WTC11 (cell line): ENCODE measurements around the gene TMEM38B. TPM values are rescaled to one million over a fixed set of nuclear protein-coding genes. Genes with fewer than 3 reads are reported as not detected.

ENCODE experiments used
- ATAC-seq: fragments of 200-7000 bp; cut with Tn5 transposase; 2 replicates; pipeline ENCODE4 v1.10.0; 2021; ENCODE audit warnings: mild to moderate bottlenecking, moderate library complexity
- CTCF ChIA-PET: fragments of 300-600 bp; sonication (Branson Sonifier 250); formaldehyde crosslinking; loops from one replicate; lab custom pipeline; 2021; ENCODE audit warnings: antibody characterized with exemption; lab: Charles Lee
- POLR2A ChIA-PET: fragments of 350-600 bp; sonication (Branson Sonifier 250); formaldehyde crosslinking; loops from one replicate; lab custom pipeline; 2021; ENCODE audit warnings: antibody characterized with exemption; lab: Charles Lee
- DNase-seq: peaks from one replicate; pipeline ENCODE4 v3.0.0; 2021; ENCODE audit warnings: low spot score
- H3K27ac Mint-ChIP-seq: 2 replicates; pipeline ENCODE4 v1.8.0; 2021; ENCODE audit warnings: mixed read lengths
- H3K27me3 Mint-ChIP-seq: 2 replicates; pipeline ENCODE4 v1.8.0; 2021; ENCODE audit warnings: low read depth, mild to moderate bottlenecking, moderate library complexity, mixed read lengths
- H3K36me3 Mint-ChIP-seq: 2 replicates; pipeline ENCODE4 v1.8.0; 2021; ENCODE audit warnings: mixed read lengths
- H3K4me1 Mint-ChIP-seq: 2 replicates; pipeline ENCODE4 v1.8.0; 2022; ENCODE audit warnings: mixed read lengths
- H3K4me3 Mint-ChIP-seq: 2 replicates; pipeline ENCODE4 v1.8.0; 2021; ENCODE audit warnings: mild to moderate bottlenecking, moderate library complexity, mixed read lengths
- H3K9me3 Mint-ChIP-seq: 2 replicates; pipeline ENCODE4 v1.8.0; 2021; ENCODE audit warnings: mixed read lengths
- ATF1 ChIP-seq: sonication (generic); formaldehyde crosslinking; IDR thresholded peaks from 2 replicates; pipeline ENCODE4 v1.8.1; 2023; ENCODE audit warnings: mild to moderate bottlenecking, moderate library complexity, missing genetic modification reagents
- ATF3 ChIP-seq: sonication (generic); formaldehyde crosslinking; conservative IDR thresholded peaks from 2 replicates; pipeline ENCODE4 v1.8.1; 2022; ENCODE audit warnings: mild to moderate bottlenecking, missing genetic modification reagents
- CBFB ChIP-seq: sonication (generic); formaldehyde crosslinking; IDR thresholded peaks from 2 replicates; pipeline ENCODE4 v1.8.1; 2022; ENCODE audit warnings: mild to moderate bottlenecking, low read depth, missing genetic modification reagents
- CREM ChIP-seq: sonication (generic); formaldehyde crosslinking; IDR thresholded peaks from 2 replicates; pipeline ENCODE4 v1.8.1; 2022; ENCODE audit warnings: mild to moderate bottlenecking, missing genetic modification reagents, moderate library complexity
- ESRRA ChIP-seq: sonication (generic); formaldehyde crosslinking; IDR thresholded peaks from 2 replicates; pipeline ENCODE4 v1.8.1; 2022; ENCODE audit warnings: mild to moderate bottlenecking, missing genetic modification reagents, borderline replicate concordance
- FOXP1 ChIP-seq: sonication (generic); formaldehyde crosslinking; IDR thresholded peaks from 2 replicates; pipeline ENCODE4 v1.8.0; 2022; ENCODE audit warnings: missing genetic modification reagents, mild to moderate bottlenecking, moderate library complexity, borderline replicate concordance
- GRHL2 ChIP-seq: fragments of 250-450 bp; sonication (Bioruptor Pico); IDR thresholded peaks from 2 replicates; pipeline ENCODE4 v1.8.0; 2022; ENCODE audit warnings: mild to moderate bottlenecking, moderate library complexity; ENCODE audit not compliant: insufficient replicate concordance, severe bottlenecking
- HMGA2 ChIP-seq: fragments of 250-450 bp; sonication (Bioruptor Pico); IDR thresholded peaks from 2 replicates; pipeline ENCODE4 v1.4.0; 2021; ENCODE audit warnings: mild to moderate bottlenecking, moderate library complexity
- KAT7 ChIP-seq: sonication (generic); formaldehyde crosslinking; IDR thresholded peaks from 2 replicates; pipeline ENCODE4 v1.8.1; 2023; ENCODE audit warnings: missing genetic modification reagents, mild to moderate bottlenecking, borderline replicate concordance
- MAX ChIP-seq: sonication (generic); formaldehyde crosslinking; IDR thresholded peaks from 2 replicates; pipeline ENCODE4 v1.8.0; 2022; ENCODE audit warnings: mild to moderate bottlenecking, missing genetic modification reagents
- NFYB ChIP-seq: sonication (generic); formaldehyde crosslinking; conservative IDR thresholded peaks from 2 replicates; pipeline ENCODE4 v1.8.0; 2022; ENCODE audit warnings: low read depth, missing genetic modification reagents
- USF1 ChIP-seq: sonication (generic); formaldehyde crosslinking; IDR thresholded peaks from 2 replicates; pipeline ENCODE4 v1.8.0; 2022; ENCODE audit warnings: mild to moderate bottlenecking, missing genetic modification reagents
- ZBTB43 ChIP-seq: sonication (generic); formaldehyde crosslinking; IDR thresholded peaks from 2 replicates; pipeline ENCODE4 v1.8.1; 2023; ENCODE audit warnings: mild to moderate bottlenecking, missing genetic modification reagents
- ZMAT4 ChIP-seq: fragments of 250-450 bp; sonication (Bioruptor Pico); IDR thresholded peaks from 2 replicates; pipeline ENCODE4 v1.9.0; 2021; ENCODE audit warnings: mild to moderate bottlenecking
- total RNA-seq: library from RNA; stranded (reverse); gene quantifications from 3 replicates; pipeline ENCODE4 v1.2.3, GENCODE V29; 2021
- TF ChIP-seq, protein P1 (sequence below): sonication (generic); formaldehyde crosslinking; IDR thresholded peaks from 2 replicates; pipeline ENCODE4 v1.8.0; 2023; ENCODE audit warnings: missing genetic modification reagents
- TF ChIP-seq, protein P2 (sequence below): sonication (generic); formaldehyde crosslinking; IDR thresholded peaks from 2 replicates; pipeline ENCODE4 v1.8.0; 2023; ENCODE audit warnings: missing genetic modification reagents, mild to moderate bottlenecking, borderline replicate concordance
- TF ChIP-seq, protein P3 (sequence below): sonication (generic); formaldehyde crosslinking; IDR thresholded peaks from 2 replicates; pipeline ENCODE4 v1.8.0; 2022; ENCODE audit warnings: missing genetic modification reagents
- TF ChIP-seq, protein P4 (sequence below): sonication (generic); formaldehyde crosslinking; IDR thresholded peaks from 2 replicates; pipeline ENCODE4 v1.8.1; 2023; ENCODE audit warnings: mild to moderate bottlenecking, missing genetic modification reagents, moderate library complexity
- TF ChIP-seq, protein P5 (sequence below): sonication (generic); formaldehyde crosslinking; IDR thresholded peaks from 2 replicates; pipeline ENCODE4 v1.8.0; 2022; ENCODE audit warnings: mild to moderate bottlenecking, missing genetic modification reagents

Gene TMEM38B
- total RNA-seq, 1 experiment from 2014 or later, result 15.7 TPM

GRCh38 chr9:105697871-105698270, 3.5 kb downstream of the TMEM38B start (continued):
- TF ChIP-seq MAX (CRISPR knock-in tag) (no peak), ATF3 (CRISPR knock-in tag) (no peak), ATF1 (CRISPR knock-in tag) (no peak)

DNA sequence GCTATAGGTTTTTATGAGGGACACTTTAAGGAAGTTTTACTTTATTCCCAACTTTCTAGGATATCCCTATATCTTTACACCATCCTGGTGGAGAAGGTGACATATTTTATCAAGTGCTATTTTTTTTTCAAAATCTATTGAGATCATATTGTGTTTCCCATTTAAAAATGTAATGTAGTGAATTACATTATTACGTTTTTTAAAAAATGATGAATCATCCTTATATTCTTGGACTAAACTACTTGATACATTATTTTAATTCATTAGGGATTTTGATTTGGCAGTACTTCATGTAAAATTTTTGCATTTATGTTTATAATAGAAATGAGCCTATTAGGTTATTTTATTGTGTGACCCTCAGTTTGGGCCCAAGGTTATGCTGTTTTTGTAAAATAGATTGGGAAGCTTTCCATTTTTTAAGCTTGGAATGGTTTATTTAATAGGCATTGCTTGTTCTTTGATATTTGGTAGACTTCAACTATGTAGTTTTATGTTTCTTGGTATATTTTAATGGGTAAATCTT, 4.1 kb downstream of the TMEM38B start:
- Mint-ChIP-seq H3K4me1 (peaks cover 14% of the 10 kb centered on the region), H3K36me3 (no peaks in the 10 kb centered on the region), H3K9me3 (no peaks in the 10 kb centered on the region), H3K27me3 (peaks cover 21% of the 10 kb centered on the region), H3K4me3 (no peak overlapping the region), H3K27ac (no peak overlapping the region)
- ATAC-seq (no peak), DNase-seq (no peak)
- POLR2A ChIA-PET, result no interaction called here
- CTCF ChIA-PET, result interaction anchor here (0.6 kb wide), 1 partner anchor 183 kb away, joined by 3 read pairs; no protein-coding TSS in a partner anchor
- no peak for TF ChIP-seq ATF1 (CRISPR knock-in tag)
- TF ChIP-seq GRHL2 (CRISPR knock-in tag), result no peak
- no peak for TF ChIP-seq NFYB (CRISPR knock-in tag)
- TF ChIP-seq, protein P1, sequence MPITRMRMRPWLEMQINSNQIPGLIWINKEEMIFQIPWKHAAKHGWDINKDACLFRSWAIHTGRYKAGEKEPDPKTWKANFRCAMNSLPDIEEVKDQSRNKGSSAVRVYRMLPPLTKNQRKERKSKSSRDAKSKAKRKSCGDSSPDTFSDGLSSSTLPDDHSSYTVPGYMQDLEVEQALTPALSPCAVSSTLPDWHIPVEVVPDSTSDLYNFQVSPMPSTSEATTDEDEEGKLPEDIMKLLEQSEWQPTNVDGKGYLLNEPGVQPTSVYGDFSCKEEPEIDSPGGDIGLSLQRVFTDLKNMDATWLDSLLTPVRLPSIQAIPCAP, result no peak
- TF ChIP-seq CBFB (CRISPR knock-in tag), result no peak
- TF ChIP-seq, protein P2, sequence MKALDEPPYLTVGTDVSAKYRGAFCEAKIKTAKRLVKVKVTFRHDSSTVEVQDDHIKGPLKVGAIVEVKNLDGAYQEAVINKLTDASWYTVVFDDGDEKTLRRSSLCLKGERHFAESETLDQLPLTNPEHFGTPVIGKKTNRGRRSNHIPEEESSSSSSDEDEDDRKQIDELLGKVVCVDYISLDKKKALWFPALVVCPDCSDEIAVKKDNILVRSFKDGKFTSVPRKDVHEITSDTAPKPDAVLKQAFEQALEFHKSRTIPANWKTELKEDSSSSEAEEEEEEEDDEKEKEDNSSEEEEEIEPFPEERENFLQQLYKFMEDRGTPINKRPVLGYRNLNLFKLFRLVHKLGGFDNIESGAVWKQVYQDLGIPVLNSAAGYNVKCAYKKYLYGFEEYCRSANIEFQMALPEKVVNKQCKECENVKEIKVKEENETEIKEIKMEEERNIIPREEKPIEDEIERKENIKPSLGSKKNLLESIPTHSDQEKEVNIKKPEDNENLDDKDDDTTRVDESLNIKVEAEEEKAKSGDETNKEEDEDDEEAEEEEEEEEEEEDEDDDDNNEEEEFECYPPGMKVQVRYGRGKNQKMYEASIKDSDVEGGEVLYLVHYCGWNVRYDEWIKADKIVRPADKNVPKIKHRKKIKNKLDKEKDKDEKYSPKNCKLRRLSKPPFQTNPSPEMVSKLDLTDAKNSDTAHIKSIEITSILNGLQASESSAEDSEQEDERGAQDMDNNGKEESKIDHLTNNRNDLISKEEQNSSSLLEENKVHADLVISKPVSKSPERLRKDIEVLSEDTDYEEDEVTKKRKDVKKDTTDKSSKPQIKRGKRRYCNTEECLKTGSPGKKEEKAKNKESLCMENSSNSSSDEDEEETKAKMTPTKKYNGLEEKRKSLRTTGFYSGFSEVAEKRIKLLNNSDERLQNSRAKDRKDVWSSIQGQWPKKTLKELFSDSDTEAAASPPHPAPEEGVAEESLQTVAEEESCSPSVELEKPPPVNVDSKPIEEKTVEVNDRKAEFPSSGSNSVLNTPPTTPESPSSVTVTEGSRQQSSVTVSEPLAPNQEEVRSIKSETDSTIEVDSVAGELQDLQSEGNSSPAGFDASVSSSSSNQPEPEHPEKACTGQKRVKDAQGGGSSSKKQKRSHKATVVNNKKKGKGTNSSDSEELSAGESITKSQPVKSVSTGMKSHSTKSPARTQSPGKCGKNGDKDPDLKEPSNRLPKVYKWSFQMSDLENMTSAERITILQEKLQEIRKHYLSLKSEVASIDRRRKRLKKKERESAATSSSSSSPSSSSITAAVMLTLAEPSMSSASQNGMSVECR (CRISPR knock-in tag), result no peak
- TF ChIP-seq, protein P3, sequence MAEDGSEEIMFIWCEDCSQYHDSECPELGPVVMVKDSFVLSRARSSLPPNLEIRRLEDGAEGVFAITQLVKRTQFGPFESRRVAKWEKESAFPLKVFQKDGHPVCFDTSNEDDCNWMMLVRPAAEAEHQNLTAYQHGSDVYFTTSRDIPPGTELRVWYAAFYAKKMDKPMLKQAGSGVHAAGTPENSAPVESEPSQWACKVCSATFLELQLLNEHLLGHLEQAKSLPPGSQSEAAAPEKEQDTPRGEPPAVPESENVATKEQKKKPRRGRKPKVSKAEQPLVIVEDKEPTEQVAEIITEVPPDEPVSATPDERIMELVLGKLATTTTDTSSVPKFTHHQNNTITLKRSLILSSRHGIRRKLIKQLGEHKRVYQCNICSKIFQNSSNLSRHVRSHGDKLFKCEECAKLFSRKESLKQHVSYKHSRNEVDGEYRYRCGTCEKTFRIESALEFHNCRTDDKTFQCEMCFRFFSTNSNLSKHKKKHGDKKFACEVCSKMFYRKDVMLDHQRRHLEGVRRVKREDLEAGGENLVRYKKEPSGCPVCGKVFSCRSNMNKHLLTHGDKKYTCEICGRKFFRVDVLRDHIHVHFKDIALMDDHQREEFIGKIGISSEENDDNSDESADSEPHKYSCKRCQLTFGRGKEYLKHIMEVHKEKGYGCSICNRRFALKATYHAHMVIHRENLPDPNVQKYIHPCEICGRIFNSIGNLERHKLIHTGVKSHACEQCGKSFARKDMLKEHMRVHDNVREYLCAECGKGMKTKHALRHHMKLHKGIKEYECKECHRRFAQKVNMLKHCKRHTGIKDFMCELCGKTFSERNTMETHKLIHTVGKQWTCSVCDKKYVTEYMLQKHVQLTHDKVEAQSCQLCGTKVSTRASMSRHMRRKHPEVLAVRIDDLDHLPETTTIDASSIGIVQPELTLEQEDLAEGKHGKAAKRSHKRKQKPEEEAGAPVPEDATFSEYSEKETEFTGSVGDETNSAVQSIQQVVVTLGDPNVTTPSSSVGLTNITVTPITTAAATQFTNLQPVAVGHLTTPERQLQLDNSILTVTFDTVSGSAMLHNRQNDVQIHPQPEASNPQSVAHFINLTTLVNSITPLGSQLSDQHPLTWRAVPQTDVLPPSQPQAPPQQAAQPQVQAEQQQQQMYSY, result no peak
- TF ChIP-seq ZMAT4 (CRISPR knock-in tag), result no peak
- TF ChIP-seq, protein P4, sequence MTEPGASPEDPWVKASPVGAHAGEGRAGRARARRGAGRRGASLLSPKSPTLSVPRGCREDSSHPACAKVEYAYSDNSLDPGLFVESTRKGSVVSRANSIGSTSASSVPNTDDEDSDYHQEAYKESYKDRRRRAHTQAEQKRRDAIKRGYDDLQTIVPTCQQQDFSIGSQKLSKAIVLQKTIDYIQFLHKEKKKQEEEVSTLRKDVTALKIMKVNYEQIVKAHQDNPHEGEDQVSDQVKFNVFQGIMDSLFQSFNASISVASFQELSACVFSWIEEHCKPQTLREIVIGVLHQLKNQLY (CRISPR knock-in tag), result no peak
- TF ChIP-seq ESRRA (CRISPR knock-in tag), result no peak
- no peak for TF ChIP-seq ZBTB43 (CRISPR knock-in tag)
- TF ChIP-seq CREM (CRISPR knock-in tag), result no peak
- TF ChIP-seq KAT7 (CRISPR knock-in tag), result no peak
- TF ChIP-seq, protein P5, sequence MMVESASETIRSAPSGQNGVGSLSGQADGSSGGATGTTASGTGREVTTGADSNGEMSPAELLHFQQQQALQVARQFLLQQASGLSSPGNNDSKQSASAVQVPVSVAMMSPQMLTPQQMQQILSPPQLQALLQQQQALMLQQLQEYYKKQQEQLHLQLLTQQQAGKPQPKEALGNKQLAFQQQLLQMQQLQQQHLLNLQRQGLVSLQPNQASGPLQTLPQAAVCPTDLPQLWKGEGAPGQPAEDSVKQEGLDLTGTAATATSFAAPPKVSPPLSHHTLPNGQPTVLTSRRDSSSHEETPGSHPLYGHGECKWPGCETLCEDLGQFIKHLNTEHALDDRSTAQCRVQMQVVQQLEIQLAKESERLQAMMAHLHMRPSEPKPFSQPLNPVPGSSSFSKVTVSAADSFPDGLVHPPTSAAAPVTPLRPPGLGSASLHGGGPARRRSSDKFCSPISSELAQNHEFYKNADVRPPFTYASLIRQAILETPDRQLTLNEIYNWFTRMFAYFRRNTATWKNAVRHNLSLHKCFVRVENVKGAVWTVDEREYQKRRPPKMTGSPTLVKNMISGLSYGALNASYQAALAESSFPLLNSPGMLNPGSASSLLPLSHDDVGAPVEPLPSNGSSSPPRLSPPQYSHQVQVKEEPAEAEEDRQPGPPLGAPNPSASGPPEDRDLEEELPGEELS (CRISPR knock-in tag), result no peak
- TF ChIP-seq FOXP1 (CRISPR knock-in tag), result no peak
- no peak for TF ChIP-seq USF1 (CRISPR knock-in tag)
- TF ChIP-seq HMGA2, result no peak
